Stimulated activated CD4-positive, alpha-beta T cell treated with anti-CD3 and anti-CD28 coated beads, Interleukin-2, amount 100 ng/mL, for 24 hours (primary cell): Measurements from ENCODE around the gene CMIP.
"Not testable (repeated sequence)": the region's sequence is repeated elsewhere in the genome, so short reads cannot be mapped to it uniquely, and the experiment has no call there.

Experiments
- DNase-seq, 2 donors: peaks; one replicate each; pipeline ENCODE4 v3.0.0-alpha.2; 2020

Gene CMIP

GRCh38 chr16:81571592-81572385 lies 127.2 kb downstream of the CMIP start:
- no peak for DNase-seq

GRCh38 chr16:81572386-81573144 lies 128.0 kb downstream of the CMIP start:
- no peak for DNase-seq

- DNase-seq = no peak
These were observed 129.0 kb downstream of the CMIP start for GRCh38 chr16:81573533-81574020.

- no peak for DNase-seq
These were observed 129.6 kb downstream of the CMIP start for GRCh38 chr16:81574168-81574567.

GRCh38 chr16:81575307-81575706 lies 130.7 kb downstream of the CMIP start:
- DNase-seq = no peak

- no peak for DNase-seq
These were observed 131.2 kb downstream of the CMIP start for GRCh38 chr16:81575834-81576233.

- DNase-seq = no peak
These were observed 132.1 kb downstream of the CMIP start for GRCh38 chr16:81576696-81577095.

- DNase-seq = not testable (repeated sequence)
These were observed 132.7 kb downstream of the CMIP start for GRCh38 chr16:81577272-81577671.

- DNase-seq = no peak
These were observed 133.5 kb downstream of the CMIP start for GRCh38 chr16:81578076-81578475.

GRCh38 chr16:81578636-81579413 lies 134.2 kb downstream of the CMIP start:
- no peak for DNase-seq

GRCh38 chr16:81581107-81581506 lies 136.5 kb downstream of the CMIP start:
- no peak for DNase-seq

GRCh38 chr16:81582655-81583441 lies 138.2 kb downstream of the CMIP start:
- DNase-seq = no peak

- no peak for DNase-seq
These were observed 139.5 kb downstream of the CMIP start for GRCh38 chr16:81583893-81584631.

GRCh38 chr16:81585785-81586184 lies 141.2 kb downstream of the CMIP start:
- DNase-seq = no peak

- DNase-seq = no peak
These were observed 141.8 kb downstream of the CMIP start for GRCh38 chr16:81586417-81586816.

GRCh38 chr16:81586977-81587625 lies 142.5 kb downstream of the CMIP start:
- no peak for DNase-seq

- DNase-seq = no peak
These were observed 143.1 kb downstream of the CMIP start for GRCh38 chr16:81587626-81588160.

- DNase-seq = no peak
These were observed 143.9 kb downstream of the CMIP start for GRCh38 chr16:81588326-81589081.

- no peak for DNase-seq
These were observed 145.5 kb downstream of the CMIP start for GRCh38 chr16:81589975-81590650.
